SK-N-SH treated with all-trans-retinoic acid at 6 μM for 48 hours (cell line): ENCODE data around the gene CD4.

Experiments
- ARNTL ChIP-seq: fragments of 450-650 bp; formaldehyde crosslinking; IDR thresholded peaks from 2 replicates; pipeline ENCODE4 v1.5.0; 2020; ENCODE audit warnings: low read depth, mild to moderate bottlenecking, moderate library complexity, borderline replicate concordance
- CSDC2 ChIP-seq: fragments of 250-450 bp; sonication (Bioruptor Pico); IDR thresholded peaks from 2 replicates; pipeline ENCODE4 v1.5.0; 2020; ENCODE audit warnings: mild to moderate bottlenecking, moderate library complexity
- CSRNP3 ChIP-seq: fragments of 250-450 bp; sonication (Bioruptor Pico); IDR thresholded peaks from 2 replicates; pipeline ENCODE4 v1.5.1; 2021; ENCODE audit warnings: mild to moderate bottlenecking, moderate library complexity
- ESRRG ChIP-seq: fragments of 250-450 bp; sonication (Bioruptor Pico); IDR thresholded peaks from 2 replicates; pipeline ENCODE4 v1.6.1; 2021; ENCODE audit warnings: mild to moderate bottlenecking
- GLIS3 ChIP-seq: fragments of 250-450 bp; sonication (Bioruptor Pico); IDR thresholded peaks from 2 replicates; pipeline ENCODE4 v1.5.0; 2020; ENCODE audit warnings: mild to moderate bottlenecking, moderate library complexity
- ISL1 ChIP-seq: fragments of 250-450 bp; sonication (Bioruptor Pico); IDR thresholded peaks from 2 replicates; pipeline ENCODE4 v2.1.2; 2022; ENCODE audit warnings: mild to moderate bottlenecking, moderate library complexity
- POU6F1 ChIP-seq: fragments of 250-450 bp; sonication (Bioruptor Pico); IDR thresholded peaks from 2 replicates; pipeline ENCODE4 v1.8.0; 2021; ENCODE audit warnings: low read depth, mild to moderate bottlenecking, moderate library complexity, borderline replicate concordance
- PPARA ChIP-seq: fragments of 250-450 bp; sonication (Bioruptor Pico); IDR thresholded peaks from 2 replicates; pipeline ENCODE4 v1.5.0; 2020; ENCODE audit warnings: mild to moderate bottlenecking, borderline replicate concordance
- TCF4 ChIP-seq: fragments of 250-450 bp; sonication (Bioruptor Pico); IDR thresholded peaks from 2 replicates; pipeline ENCODE4 v1.8.0; 2021; ENCODE audit warnings: mild to moderate bottlenecking, moderate library complexity, borderline replicate concordance
- ZC3H10 ChIP-seq: fragments of 250-450 bp; sonication (Bioruptor Pico); IDR thresholded peaks from 2 replicates; pipeline ENCODE4 v1.5.1; 2021; ENCODE audit warnings: mild to moderate bottlenecking, moderate library complexity
- ZFP30 ChIP-seq: fragments of 450-650 bp; formaldehyde crosslinking; IDR thresholded peaks from 2 replicates; pipeline ENCODE4 v1.5.0; 2022; ENCODE audit warnings: mild to moderate bottlenecking, moderate library complexity
- TF ChIP-seq, protein P1 (sequence below): fragments of 250-450 bp; sonication (Bioruptor Pico); IDR thresholded peaks from 2 replicates; pipeline ENCODE4 v1.5.1; 2020; ENCODE audit warnings: low read depth, mild to moderate bottlenecking, moderate library complexity

- TF ChIP-seq CSRNP3 (no peak), ZC3H10 (CRISPR knock-in tag) (no peak), ARNTL (no peak), ESRRG (no peak), ISL1 (CRISPR knock-in tag) (no peak), GLIS3 (CRISPR knock-in tag) (no peak), TCF4 (CRISPR knock-in tag) (no peak), ZFP30 (CRISPR knock-in tag) (no peak), CSDC2 (CRISPR knock-in tag) (no peak), PPARA (CRISPR knock-in tag) (no peak), POU6F1 (CRISPR knock-in tag) (no peak)
- TF ChIP-seq, protein P1, sequence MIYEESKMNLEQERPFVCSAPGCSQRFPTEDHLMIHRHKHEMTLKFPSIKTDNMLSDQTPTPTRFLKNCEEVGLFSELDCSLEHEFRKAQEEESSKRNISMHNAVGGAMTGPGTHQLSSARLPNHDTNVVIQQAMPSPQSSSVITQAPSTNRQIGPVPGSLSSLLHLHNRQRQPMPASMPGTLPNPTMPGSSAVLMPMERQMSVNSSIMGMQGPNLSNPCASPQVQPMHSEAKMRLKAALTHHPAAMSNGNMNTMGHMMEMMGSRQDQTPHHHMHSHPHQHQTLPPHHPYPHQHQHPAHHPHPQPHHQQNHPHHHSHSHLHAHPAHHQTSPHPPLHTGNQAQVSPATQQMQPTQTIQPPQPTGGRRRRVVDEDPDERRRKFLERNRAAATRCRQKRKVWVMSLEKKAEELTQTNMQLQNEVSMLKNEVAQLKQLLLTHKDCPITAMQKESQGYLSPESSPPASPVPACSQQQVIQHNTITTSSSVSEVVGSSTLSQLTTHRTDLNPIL (CRISPR knock-in tag) = no peak
Measured at GRCh38 chr12:6772726-6773589, 16.4 kb upstream of the CD4 start.
